GM18511 (cell line): ENCODE results near the gene PLCB2.

Experiments used
- ATAC-seq: cut with Tn5 transposase; IDR thresholded peaks from one replicate; pipeline ENCODE4 v1.9.1; 2021; ENCODE audit warnings: mild to moderate bottlenecking, moderate library complexity; ENCODE audit not compliant: unreplicated experiment

The PLCB2 gene

DNA sequence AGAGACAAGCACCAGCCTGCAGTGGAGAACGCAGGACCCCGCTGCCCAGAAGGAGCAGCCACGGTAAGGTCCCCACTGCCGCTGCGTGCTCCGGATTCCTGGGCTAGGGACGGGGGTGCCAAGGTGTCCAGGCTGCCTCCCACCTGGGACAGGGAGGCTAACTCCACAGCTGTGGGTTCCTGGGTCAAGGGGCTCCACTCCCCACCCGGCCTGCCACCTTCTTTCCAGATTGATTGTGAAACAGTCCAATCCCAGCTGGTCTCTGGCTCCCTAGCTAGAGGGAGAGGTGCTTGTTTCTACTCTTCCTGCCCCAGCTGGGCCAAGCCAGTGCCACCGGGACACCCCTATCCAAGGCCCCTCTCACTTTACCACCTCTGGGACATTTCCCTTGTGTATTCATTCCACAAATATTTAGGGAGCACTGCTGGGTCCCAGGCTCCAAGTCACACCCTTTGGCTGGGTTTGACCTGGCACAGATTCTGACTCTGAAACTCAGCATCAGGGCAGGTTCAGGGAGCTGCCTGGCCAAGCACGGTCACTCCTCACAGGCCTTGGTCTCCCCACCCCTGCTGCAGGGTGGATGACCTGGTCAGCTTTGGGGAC is 67.0 kb downstream of the PLCB2 start:
- no peak for ATAC-seq

DNA sequence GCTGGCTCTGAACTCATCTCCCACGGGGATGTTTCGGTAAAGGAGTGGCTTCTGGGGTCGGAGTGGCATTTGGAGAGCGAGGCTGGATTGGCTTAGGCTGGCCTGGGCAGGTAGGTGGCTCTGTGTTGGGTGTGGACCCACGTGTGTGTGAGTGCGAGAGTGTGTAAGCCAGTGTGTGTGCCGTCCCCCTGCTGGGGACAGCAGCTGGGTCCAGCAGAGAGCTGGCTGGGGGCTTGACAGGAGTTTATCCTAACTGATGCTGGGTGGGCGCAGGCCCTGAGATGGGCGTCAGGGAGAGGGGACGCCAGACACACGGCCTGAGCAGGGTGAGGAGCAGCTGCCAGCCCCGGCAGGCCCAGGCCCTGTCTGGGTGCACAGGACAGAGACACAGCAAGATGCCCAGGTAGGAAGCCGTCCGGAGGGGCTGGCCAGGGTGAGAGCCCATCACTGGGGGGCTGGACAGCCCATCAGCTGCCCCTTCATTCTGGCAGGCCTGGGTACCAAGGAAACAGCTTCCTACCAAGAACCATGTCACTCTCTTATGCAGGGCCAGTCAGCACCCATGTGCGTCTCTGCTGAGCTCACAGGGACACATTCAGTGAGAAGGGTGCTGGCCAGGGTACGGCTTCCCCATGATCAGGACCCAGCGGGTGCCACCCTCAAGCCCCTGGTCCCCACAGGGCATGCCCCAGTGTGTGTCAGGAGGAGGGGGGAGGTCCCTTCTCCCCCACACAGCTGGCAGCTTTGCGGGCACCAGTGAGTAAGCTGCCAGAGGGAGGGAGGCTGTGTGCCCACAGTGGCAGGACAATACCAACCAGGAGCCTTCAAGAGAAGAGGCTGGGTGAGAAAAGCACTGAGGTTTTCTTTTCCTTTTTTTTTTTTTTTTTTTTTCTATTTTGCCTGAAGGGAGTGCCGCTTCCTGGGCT is 67.8 kb downstream of the PLCB2 start:
- ATAC-seq: no peak

DNA sequence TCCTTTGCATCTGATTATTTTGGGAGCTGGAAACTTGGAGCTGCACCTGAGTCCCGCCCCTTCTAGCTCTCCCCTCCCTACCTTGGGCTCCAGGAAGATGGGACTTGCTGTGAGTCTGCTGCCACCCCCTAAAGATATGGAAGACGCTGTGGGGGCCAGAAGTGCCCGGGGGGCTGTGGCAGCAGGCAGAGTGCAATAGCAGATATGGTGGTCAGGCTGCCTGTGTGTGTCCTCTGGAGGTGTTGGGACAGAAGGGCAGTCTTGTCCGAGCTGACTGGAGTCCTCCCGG is 68.4 kb downstream of the PLCB2 start:
- no peak for ATAC-seq

DNA sequence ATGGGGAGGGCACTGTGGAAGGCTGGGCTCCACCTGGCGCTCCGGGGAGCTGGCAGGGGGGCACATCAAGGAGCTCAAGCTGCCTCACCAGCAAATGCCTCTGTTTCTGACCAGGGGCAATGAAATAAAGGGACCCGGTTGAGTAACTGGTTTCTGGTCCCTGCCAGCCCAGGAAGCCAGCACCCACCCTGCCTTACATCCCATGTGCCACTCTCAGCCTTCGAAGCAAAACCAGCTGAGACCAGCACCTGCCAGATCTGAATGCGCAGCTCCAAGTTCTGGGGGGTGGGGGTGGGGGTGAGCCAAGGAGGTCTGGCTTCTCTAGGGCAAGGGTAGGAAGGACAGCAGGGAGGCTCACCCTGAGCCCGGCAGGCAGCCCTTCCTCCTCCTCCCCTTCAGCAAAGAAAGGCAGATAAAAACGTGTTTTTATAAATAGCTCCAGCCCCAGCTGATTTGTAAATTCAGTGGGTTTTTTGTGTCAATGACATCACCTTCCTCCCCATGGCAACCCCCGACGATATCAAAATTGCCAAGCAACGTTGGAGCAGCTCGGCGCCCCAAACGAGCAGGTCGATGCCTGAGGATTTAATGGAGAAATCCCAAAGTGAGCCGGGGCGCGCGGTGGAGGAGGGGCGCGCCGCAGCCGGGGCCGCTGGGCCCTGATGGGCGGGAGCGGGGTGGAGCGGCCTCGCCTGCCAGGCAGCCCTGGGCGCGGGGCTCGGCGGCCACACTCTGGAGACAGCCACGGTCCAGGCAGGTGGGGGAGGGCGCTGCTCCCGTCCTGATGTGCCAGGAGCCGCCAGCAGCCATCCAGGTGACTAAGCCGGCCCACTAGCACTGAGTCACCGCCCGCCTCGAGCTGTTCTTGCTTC is 69.0 kb downstream of the PLCB2 start, which contains the start of gene PAK6:
Gene PAK6 (plus strand): TSS at position 532 of the 872 bp plus-strand sequence. CDS start 25,723 bp downstream, outside the sequence.
- no peak for ATAC-seq
